ENCODE results near the gene LTB4R2. TPM values are rescaled to one million over a fixed set of nuclear protein-coding genes. Genes with fewer than 3 reads are reported as not detected.

Gene LTB4R2
- total RNA-seq, 2 experiments from 2014 or later = 9.6 to 12.0 TPM

- peaks cover 9% of the 10 kb centered on the region for H3K36me3 Mint-ChIP-seq (ENCODE audit: low read depth)
- no peak overlapping the region for H3K27ac Mint-ChIP-seq
- TF ChIP-seq CTCF (IDR thresholded peaks at IDR 0.05) = no peak
- ATAC-seq (peak; percentile 14), DNase-seq (no peak)
- H3K27me3 Mint-ChIP-seq = no peaks in the 10 kb centered on the region
- no peaks in the 10 kb centered on the region for H3K9me3 Mint-ChIP-seq
- intact Hi-C loops (cut with micrococcal nuclease) = no loop called here
- H3K4me3 Mint-ChIP-seq = no peak overlapping the region
- H3K4me1 Mint-ChIP-seq (ENCODE audit: low read depth) = peaks cover 39% of the 10 kb centered on the region
- ChIA-PET POLR2A (interaction anchor here (0.6 to 1.9 kb wide), 4 partner anchors 8 to 149 kb away, joined by 3 to 4 read pairs (median 4); partner anchors contain the start of genes CBLN3 and KHNYN), CTCF (interaction anchor here (1.3 to 10.2 kb wide), 7 partner anchors 8 to 119 kb away, joined by 3 to 88 read pairs (median 7); partner anchors contain the start of genes ADCY4, CIDEB, LTB4R and LTB4R2)
Measured at GRCh38 chr14:24317141-24317928, 7.4 kb downstream of the LTB4R2 start.

- ATAC-seq (no peak), DNase-seq (no peak)
- Mint-ChIP-seq H3K4me3 (no peak overlapping the region), H3K4me1 (ENCODE audit: low read depth) (peaks cover 6% of the 10 kb centered on the region), H3K27me3 (no peaks in the 10 kb centered on the region), H3K36me3 (ENCODE audit: low read depth) (no peaks in the 10 kb centered on the region), H3K9me3 (no peaks in the 10 kb centered on the region), H3K27ac (no peak overlapping the region)
- TF ChIP-seq CTCF (IDR thresholded peaks at IDR 0.05) = no peak
- intact Hi-C loops (cut with micrococcal nuclease) = no loop called here
- ChIA-PET POLR2A (interaction anchor here (0.6 kb wide), 1 partner anchor 12 kb away, joined by 3 read pairs; no protein-coding TSS in a partner anchor), CTCF (interaction anchor here (1.0 to 10.2 kb wide), 5 partner anchors 8 to 13 kb away, joined by 3 to 88 read pairs (median 5); partner anchors contain the start of genes ADCY4, CIDEB, LTB4R and LTB4R2)
Measured at GRCh38 chr14:24321212-24321975, 11.5 kb downstream of the LTB4R2 start.

GRCh38 chr14:24322672-24323071 lies 12.7 kb downstream of the LTB4R2 start:
- Mint-ChIP-seq H3K4me1 (ENCODE audit: low read depth) (peaks cover 7% of the 10 kb centered on the region), H3K36me3 (ENCODE audit: low read depth) (no peaks in the 10 kb centered on the region), H3K27me3 (no peaks in the 10 kb centered on the region), H3K27ac (no peak overlapping the region), H3K4me3 (no peak overlapping the region), H3K9me3 (no peaks in the 10 kb centered on the region)
- POLR2A ChIA-PET = interaction anchor here (1.2 kb wide), 1 partner anchor 12 kb away, joined by 4 read pairs; the partner anchor contains the start of gene LTB4R2
- no peak for DNase-seq
- intact Hi-C loops (cut with micrococcal nuclease) = no loop called here
- CTCF ChIA-PET = interaction anchor here (1.2 to 10.2 kb wide), 4 partner anchors 11 to 109 kb away, joined by 3 to 88 read pairs (median 12); partner anchors contain the start of genes ADCY4, CIDEB and LTB4R
- no peak for TF ChIP-seq CTCF (IDR thresholded peaks at IDR 0.05)
- ATAC-seq = no peak

GRCh38 chr14:24323341-24323740 lies 13.4 kb downstream of the LTB4R2 start:
- CTCF ChIA-PET = interaction anchor here (0.8 to 10.2 kb wide), 4 partner anchors 10 to 108 kb away, joined by 3 to 88 read pairs (median 12); partner anchors contain the start of genes ADCY4, CIDEB and RIPK3
- intact Hi-C loops (cut with micrococcal nuclease) = no loop called here
- Mint-ChIP-seq H3K36me3 (ENCODE audit: low read depth) (no peaks in the 10 kb centered on the region), H3K27ac (no peak overlapping the region), H3K27me3 (no peaks in the 10 kb centered on the region), H3K4me3 (no peak overlapping the region), H3K9me3 (no peaks in the 10 kb centered on the region), H3K4me1 (ENCODE audit: low read depth) (peaks cover 7% of the 10 kb centered on the region)
- DNase-seq (no peak), ATAC-seq (no peak)
- POLR2A ChIA-PET = interaction anchor here (1.2 kb wide), 1 partner anchor 13 kb away, joined by 4 read pairs; the partner anchor contains the start of gene LTB4R2
- no peak for TF ChIP-seq CTCF (IDR thresholded peaks at IDR 0.05)

Measured in activated CD8-positive, alpha-beta T cell treated with anti-CD3 and anti-CD28 coated beads for 36 hours (primary cell).